H9 (cell line): ENCODE measurements around the gene AMTN. TPM values are rescaled to one million over a fixed set of nuclear protein-coding genes. Genes with fewer than 3 reads are reported as not detected.

Source experiments
- DNase-seq: peaks from one replicate; pipeline ENCODE4 v3.0.0-alpha.2; 2017
- H2AFZ ChIP-seq: one replicate; pipeline ENCODE4 v1.6.1; 2013; ENCODE audit warnings: mild to moderate bottlenecking, low read length, control low read depth, moderate library complexity
- H2AK5ac ChIP-seq: 2 replicates; pipeline ENCODE4 v1.6.1; 2013; ENCODE audit warnings: low read length, control low read depth, mixed read lengths; ENCODE audit not compliant: insufficient read length
- H2BK120ac ChIP-seq: one replicate; pipeline ENCODE4 v1.6.1; 2013; ENCODE audit warnings: low read depth, mild to moderate bottlenecking, low read length, control low read depth, inconsistent platforms; ENCODE audit not compliant: poor library complexity, severe bottlenecking
- H2BK12ac ChIP-seq: 2 replicates; pipeline ENCODE4 v1.6.1; 2013; ENCODE audit warnings: low read length, control low read depth, mixed read lengths, low read depth; ENCODE audit not compliant: insufficient read length
- H2BK15ac ChIP-seq: 2 replicates; pipeline ENCODE4 v1.6.1; 2013; ENCODE audit warnings: low read depth, low read length, control low read depth
- H2BK20ac ChIP-seq: one replicate; pipeline ENCODE4 v1.6.1; 2013; ENCODE audit warnings: low read depth, mild to moderate bottlenecking, low read length, control low read depth, inconsistent platforms; ENCODE audit not compliant: poor library complexity, severe bottlenecking
- H2BK5ac ChIP-seq: 2 replicates; pipeline ENCODE4 v1.6.1; 2013; ENCODE audit warnings: low read length, control low read depth, mixed read lengths; ENCODE audit not compliant: insufficient read length
- H3K14ac ChIP-seq: 2 replicates; pipeline ENCODE4 v1.6.1; 2013; ENCODE audit warnings: low read length, control low read depth; ENCODE audit not compliant: insufficient read depth
- H3K18ac ChIP-seq: 2 replicates; pipeline ENCODE4 v1.6.1; 2013; ENCODE audit warnings: low read depth, mild to moderate bottlenecking, mixed read lengths, low read length, control low read depth; ENCODE audit not compliant: insufficient read length
- H3K23ac ChIP-seq: 2 replicates; pipeline ENCODE4 v1.6.1; 2013; ENCODE audit warnings: low read length, control low read depth, mixed read lengths, low read depth; ENCODE audit not compliant: insufficient read length
- H3K23me2 ChIP-seq: 2 replicates; pipeline ENCODE4 v1.6.1; 2013; ENCODE audit warnings: low read depth, mild to moderate bottlenecking, mixed read lengths, low read length, control low read depth; ENCODE audit not compliant: insufficient read length, poor library complexity, severe bottlenecking
- H3K27ac ChIP-seq: 2 replicates; pipeline ENCODE4 v1.5.1; 2013; ENCODE audit warnings: low read length, control low read depth, mixed read lengths, low read depth; ENCODE audit not compliant: insufficient read length
- H3K27me3 ChIP-seq: 2 replicates; pipeline ENCODE4 v1.6.1; 2013; ENCODE audit warnings: low read length, control low read depth, inconsistent platforms; ENCODE audit not compliant: insufficient read depth
- H3K4ac ChIP-seq: 2 replicates; pipeline ENCODE4 v1.6.1; 2013; ENCODE audit warnings: low read depth, mild to moderate bottlenecking, control low read depth, inconsistent platforms, low read length, moderate library complexity
- H3K4me1 ChIP-seq: 2 replicates; pipeline ENCODE4 v1.6.1; 2013; ENCODE audit warnings: low read length, control low read depth, inconsistent platforms; ENCODE audit not compliant: insufficient read depth
- H3K4me2 ChIP-seq: 2 replicates; pipeline ENCODE4 v1.6.1; 2013; ENCODE audit warnings: low read length, control low read depth, mixed read lengths; ENCODE audit not compliant: insufficient read length, insufficient read depth
- H3K56ac ChIP-seq: 2 replicates; pipeline ENCODE4 v1.6.1; 2013; ENCODE audit warnings: low read depth, mild to moderate bottlenecking, mixed read lengths, low read length, control low read depth; ENCODE audit not compliant: insufficient read length
- H3K79me1 ChIP-seq: 2 replicates; pipeline ENCODE4 v1.6.1; 2013; ENCODE audit warnings: low read depth, mild to moderate bottlenecking, moderate library complexity, low read length, control low read depth, inconsistent platforms; ENCODE audit not compliant: insufficient read depth, poor library complexity, severe bottlenecking
- H3K79me2 ChIP-seq: 2 replicates; pipeline ENCODE4 v1.6.1; 2013; ENCODE audit warnings: low read length, control low read depth, inconsistent platforms; ENCODE audit not compliant: insufficient read depth
- H3K9ac ChIP-seq: 2 replicates; pipeline ENCODE4 v1.6.1; 2013; ENCODE audit warnings: low read length, control low read depth, mixed read lengths; ENCODE audit not compliant: insufficient read length; ENCODE audit errors: extremely low read depth
- H3K9me3 ChIP-seq: one replicate; pipeline ENCODE4 v1.6.1; 2013; ENCODE audit warnings: low read depth, low read length, inconsistent platforms; ENCODE audit not compliant: control insufficient read depth
- H3T11ph ChIP-seq: one replicate; pipeline ENCODE4 v1.6.1; 2013; ENCODE audit warnings: mild to moderate bottlenecking, low read length, control low read depth, inconsistent platforms
- H4K20me1 ChIP-seq: one replicate; pipeline ENCODE4 v1.6.1; 2013; ENCODE audit not compliant: control insufficient read depth, insufficient read length, insufficient read depth
- H4K5ac ChIP-seq: 2 replicates; pipeline ENCODE4 v1.6.1; 2013; ENCODE audit warnings: low read depth, mild to moderate bottlenecking, mixed read lengths, low read length, control low read depth; ENCODE audit not compliant: insufficient read length
- H4K8ac ChIP-seq: replicated peaks from 2 replicates; pipeline ENCODE4 v1.6.1; 2013; ENCODE audit warnings: low read length, control low read depth, mixed read lengths, low read depth; ENCODE audit not compliant: insufficient read length
- H4K91ac ChIP-seq: 2 replicates; pipeline ENCODE4 v1.6.1; 2013; ENCODE audit warnings: low read depth, mild to moderate bottlenecking, moderate library complexity, mixed read lengths, low read length, control low read depth; ENCODE audit not compliant: insufficient read length
- H3K27ac Mint-ChIP-seq, 3 experiments: 2 replicates in 2 of 3; 3 replicates in 1 of 3; pipeline ENCODE4 v1.8.0; 2020 to 2021; ENCODE audit warnings: mixed read lengths in 3 of 3, mild to moderate bottlenecking in 1 of 3, moderate library complexity in 1 of 3
- H3K27me3 Mint-ChIP-seq: 2 replicates; pipeline ENCODE4 v1.8.0; 2021; ENCODE audit warnings: low read depth, mild to moderate bottlenecking, moderate library complexity, mixed read lengths
- H3K36me3 Mint-ChIP-seq, 3 experiments: 2 replicates in 2 of 3; 3 replicates in 1 of 3; pipeline ENCODE4 v1.8.0; 2020 to 2021; ENCODE audit warnings: low read depth in 3 of 3, mixed read lengths in 3 of 3; ENCODE audit not compliant: insufficient read depth in 1 of 3
- H3K4me1 Mint-ChIP-seq, 2 experiments: 2 replicates each; pipeline ENCODE4 v1.8.0; 2020; ENCODE audit warnings: mixed read lengths in 2 of 2
- H3K4me3 Mint-ChIP-seq, 2 experiments: 2 replicates in 1 of 2; 3 replicates in 1 of 2; pipeline ENCODE4 v1.8.0; 2020 to 2021; ENCODE audit warnings: mild to moderate bottlenecking in 2 of 2, mixed read lengths in 2 of 2, moderate library complexity in 1 of 2
- H3K9me3 Mint-ChIP-seq, 2 experiments: 2 replicates in 1 of 2; 3 replicates in 1 of 2; pipeline ENCODE4 v1.8.0; 2020; ENCODE audit warnings: mild to moderate bottlenecking in 2 of 2, mixed read lengths in 2 of 2, moderate library complexity in 1 of 2
- CTCF ChIP-seq: fragments of 200-600 bp; sonication (generic); conservative IDR thresholded peaks from 3 replicates; pipeline ENCODE4 v1.8.0; 2021; ENCODE audit warnings: antibody characterized with exemption, mild to moderate bottlenecking
- WGBS: extraction: QIAGEN DNeasy Blood & Tissue Kit; methylation state at CpG from one replicate; pipeline ENCODE4 v1.1.7; 2013; ENCODE audit warnings: missing lambda C conversion rate, low lambda C conversion rate, mixed read lengths; ENCODE audit not compliant: insufficient read length; ENCODE audit errors: extremely low coverage; 5-methylcytosine and 5-hydroxymethylcytosine counted together
- total RNA-seq: library from RNA; stranded (reverse); gene quantifications from 2 replicates; pipeline ENCODE4 v1.2.1, GENCODE V29; 2021

AMTN gene
- total RNA-seq, 1 experiment from 2014 or later = not detected

DNA sequence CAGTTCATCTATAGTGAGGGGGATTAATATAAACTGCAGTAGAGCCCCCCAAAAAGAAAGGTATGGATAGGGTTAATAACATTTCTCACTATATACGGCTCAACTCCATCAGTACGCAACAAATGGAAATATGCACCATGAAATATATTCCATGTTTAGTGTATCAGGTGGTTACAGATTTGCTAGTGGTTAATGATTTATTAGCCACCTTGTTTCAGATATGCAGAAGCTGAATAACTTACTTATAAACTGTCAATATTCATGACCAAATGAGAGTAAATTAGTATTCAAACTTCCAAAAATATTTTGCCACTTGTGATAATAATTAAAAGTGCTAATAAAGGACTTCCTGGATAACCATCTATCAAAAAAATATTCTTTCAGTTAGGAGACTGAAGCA, 14.8 kb downstream of the AMTN start:
- no peak overlapping the region for H2AFZ ChIP-seq
- H3K23ac ChIP-seq = no peak overlapping the region
- Mint-ChIP-seq H3K4me3 (no peak overlapping the region), H3K27ac (no peak overlapping the region), H3K36me3 (no peaks in the 10 kb centered on the region), H3K9me3 (peaks cover 0 to 3% of the 10 kb centered on the region in 2 experiments; a peak in 1 of 5 replicates), H3K27me3 (no peaks in the 10 kb centered on the region; the same call in 1 of the 2 replicates), H3K4me1 (no peaks in the 10 kb centered on the region)
- H3K4me1 ChIP-seq = no peaks in the 10 kb centered on the region
- WGBS = no CpG with 5 or more reads among the region's 2 CpGs
- no peak for DNase-seq
- no peak overlapping the region for H2BK15ac ChIP-seq
- H3K79me1 ChIP-seq = no peaks in the 10 kb centered on the region
- no peaks in the 10 kb centered on the region for H3K9me3 ChIP-seq
- H2BK120ac ChIP-seq = no peak overlapping the region
- no peak overlapping the region for H3K27ac ChIP-seq
- H2BK12ac ChIP-seq = no peak overlapping the region
- no peak overlapping the region for H3K9ac ChIP-seq
- no peak overlapping the region for H4K5ac ChIP-seq
- no peak overlapping the region for H2BK20ac ChIP-seq
- no peak overlapping the region for H4K91ac ChIP-seq
- no peak for TF ChIP-seq CTCF
- H3K79me2 ChIP-seq = no peaks in the 10 kb centered on the region
- no peak overlapping the region for H3K4ac ChIP-seq
- no peaks in the 10 kb centered on the region for H3K27me3 ChIP-seq
- H2AK5ac ChIP-seq = no peak overlapping the region
- H3K23me2 ChIP-seq = no peaks in the 10 kb centered on the region
- H3K14ac ChIP-seq = no peak overlapping the region
- H3K56ac ChIP-seq = no peak overlapping the region
- no peak overlapping the region for H3T11ph ChIP-seq
- no peak overlapping the region for H2BK5ac ChIP-seq
- H4K20me1 ChIP-seq = no peaks in the 10 kb centered on the region
- no peak overlapping the region for H4K8ac ChIP-seq
- H3K4me2 ChIP-seq = no peak overlapping the region
- H3K18ac ChIP-seq = no peak overlapping the region
